Measurements from ENCODE around the gene ALDH1A2.
A peak's percentile ranks its signal among the peaks of the same experiment; 100 is the strongest.

Gene ALDH1A2

GRCh38 chr15:57919754-57920153 is 145.8 kb downstream of the ALDH1A2 start:
- ChIA-PET CTCF (no interaction called here), POLR2A (no interaction called here)
- TF ChIP-seq FOXK2 (IDR thresholded peaks at IDR 0.05): no peak
- no peak for TF ChIP-seq HDGF (IDR thresholded peaks at IDR 0.05; ENCODE audit: borderline replicate concordance)
- TF ChIP-seq ZNF384 (IDR thresholded peaks at IDR 0.05): no peak
- TF ChIP-seq SP1 (IDR thresholded peaks at IDR 0.05): no peak
- TF ChIP-seq SUZ12 (IDR thresholded peaks at IDR 0.05): no peak
- TF ChIP-seq L3MBTL2 (conservative IDR thresholded peaks at IDR 0.05): no peak
- TF ChIP-seq ARNT (IDR thresholded peaks at IDR 0.05): no peak
- TF ChIP-seq BHLHE40 (IDR thresholded peaks at IDR 0.05; ENCODE audit: borderline replicate concordance): no peak
- TF ChIP-seq LEF1 (IDR thresholded peaks at IDR 0.05; ENCODE audit: borderline replicate concordance): no peak
- no peak for TF ChIP-seq FOXA1 (IDR thresholded peaks at IDR 0.05)
- no peak for TF ChIP-seq NFRKB (IDR thresholded peaks at IDR 0.05)
- TF ChIP-seq ELF4 (IDR thresholded peaks at IDR 0.05): no peak
- TF ChIP-seq TARDBP (IDR thresholded peaks at IDR 0.05): no peak
- no peak for TF ChIP-seq FOXM1 (IDR thresholded peaks at IDR 0.05; ENCODE audit: borderline replicate concordance)
- TF ChIP-seq PKNOX1 (IDR thresholded peaks at IDR 0.05): no peak

GRCh38 chr15:57917998-57918397 is 147.5 kb downstream of the ALDH1A2 start:
- CTCF ChIA-PET: no interaction called here
- POLR2A ChIA-PET: no interaction called here
- no peak for TF ChIP-seq CTBP1 (IDR thresholded peaks at IDR 0.05; ENCODE audit: borderline replicate concordance)
- TF ChIP-seq SP1 (IDR thresholded peaks at IDR 0.05): no peak
- no peak for TF ChIP-seq FOXA1 (IDR thresholded peaks at IDR 0.05)
- TF ChIP-seq NFRKB (IDR thresholded peaks at IDR 0.05): no peak
- no peak for TF ChIP-seq FOXK2 (IDR thresholded peaks at IDR 0.05)
- no peak for TF ChIP-seq FOXM1 (IDR thresholded peaks at IDR 0.05; ENCODE audit: borderline replicate concordance)
- TF ChIP-seq PKNOX1 (IDR thresholded peaks at IDR 0.05): no peak

More at GRCh38 chr15:57919754-57920153, 145.8 kb downstream of the ALDH1A2 start:
- DNase-seq (ENCODE audit: extremely low spot score): no peak

GRCh38 chr15:57916695-57917094 is 148.8 kb downstream of the ALDH1A2 start:
- DNase-seq (ENCODE audit: extremely low spot score): no peak
- ChIA-PET POLR2A (no interaction called here), CTCF (no interaction called here)
- no peak for TF ChIP-seq HDGF (IDR thresholded peaks at IDR 0.05; ENCODE audit: borderline replicate concordance)
- no peak for TF ChIP-seq BHLHE40 (IDR thresholded peaks at IDR 0.05; ENCODE audit: borderline replicate concordance)

More at GRCh38 chr15:57917998-57918397, 147.5 kb downstream of the ALDH1A2 start:
- no peak for DNase-seq (ENCODE audit: extremely low spot score)

GRCh38 chr15:57915827-57916531 is 149.5 kb downstream of the ALDH1A2 start:
- no peak for DNase-seq (ENCODE audit: extremely low spot score)
- no peak for TF ChIP-seq NFRKB (IDR thresholded peaks at IDR 0.05)
- no peak for TF ChIP-seq SP1 (IDR thresholded peaks at IDR 0.05)
- TF ChIP-seq CTBP1 (IDR thresholded peaks at IDR 0.05; ENCODE audit: borderline replicate concordance): no peak
- no peak for TF ChIP-seq FOXM1 (IDR thresholded peaks at IDR 0.05; ENCODE audit: borderline replicate concordance)
- TF ChIP-seq FOXK2 (IDR thresholded peaks at IDR 0.05): no peak
- no peak for TF ChIP-seq ZNF384 (IDR thresholded peaks at IDR 0.05)
- TF ChIP-seq SUZ12 (IDR thresholded peaks at IDR 0.05): no peak
- CTCF ChIA-PET: no interaction called here
- POLR2A ChIA-PET: no interaction called here

- ChIA-PET CTCF (no interaction called here), POLR2A (no interaction called here)
- DNase-seq (ENCODE audit: extremely low spot score): peak; percentile 9
- TF ChIP-seq BHLHE40 (IDR thresholded peaks at IDR 0.05; ENCODE audit: borderline replicate concordance) (no peak), HDGF (IDR thresholded peaks at IDR 0.05; ENCODE audit: borderline replicate concordance) (no peak), FOXM1 (IDR thresholded peaks at IDR 0.05; ENCODE audit: borderline replicate concordance) (no peak), ZNF384 (IDR thresholded peaks at IDR 0.05) (no peak), NFRKB (IDR thresholded peaks at IDR 0.05) (no peak), SUZ12 (IDR thresholded peaks at IDR 0.05) (no peak), LEF1 (IDR thresholded peaks at IDR 0.05; ENCODE audit: borderline replicate concordance) (no peak), L3MBTL2 (conservative IDR thresholded peaks at IDR 0.05) (no peak), ELF4 (IDR thresholded peaks at IDR 0.05) (no peak)
Measured at GRCh38 chr15:57914350-57915055, 151.0 kb downstream of the ALDH1A2 start.

- TF ChIP-seq L3MBTL2 (conservative IDR thresholded peaks at IDR 0.05) (no peak), CTBP1 (IDR thresholded peaks at IDR 0.05; ENCODE audit: borderline replicate concordance) (no peak), LEF1 (IDR thresholded peaks at IDR 0.05; ENCODE audit: borderline replicate concordance) (no peak), FOXK2 (IDR thresholded peaks at IDR 0.05) (no peak), SUZ12 (IDR thresholded peaks at IDR 0.05) (no peak), FOXA1 (IDR thresholded peaks at IDR 0.05) (no peak), SP1 (IDR thresholded peaks at IDR 0.05) (no peak), NFRKB (IDR thresholded peaks at IDR 0.05) (no peak), ARNT (IDR thresholded peaks at IDR 0.05) (no peak), BHLHE40 (IDR thresholded peaks at IDR 0.05; ENCODE audit: borderline replicate concordance) (no peak), FOXM1 (IDR thresholded peaks at IDR 0.05; ENCODE audit: borderline replicate concordance) (no peak), ZNF384 (IDR thresholded peaks at IDR 0.05) (no peak), ELF4 (IDR thresholded peaks at IDR 0.05) (no peak), PKNOX1 (IDR thresholded peaks at IDR 0.05) (no peak)
- ChIA-PET POLR2A (no interaction called here), CTCF (interaction anchor here (0.6 kb wide), 1 partner anchor 178 kb away, joined by 3 read pairs; no protein-coding TSS in a partner anchor)
- no peak for DNase-seq (ENCODE audit: extremely low spot score)
Measured at GRCh38 chr15:57911247-57911646, 154.3 kb downstream of the ALDH1A2 start.
